Liver (tissue), 3 donors: ENCODE results near the gene THUMPD2.

Experiments used
- EGR1 ChIP-seq, 2 donors: IDR thresholded peaks; 2 replicates each; pipeline ENCODE4 v1.6.1; 2016 to 2018; ENCODE audit warnings: antibody characterized with exemption in 2 of 2, low read depth in 2 of 2
- FOXA1 ChIP-seq: IDR thresholded peaks from 2 replicates; pipeline ENCODE4 v1.6.1; 2016; ENCODE audit warnings: antibody characterized with exemption
- FOXA2 ChIP-seq: IDR thresholded peaks from 2 replicates; pipeline ENCODE4 v1.6.1; 2016; ENCODE audit warnings: antibody characterized with exemption
- GABPA ChIP-seq, 2 donors: IDR thresholded peaks in 1 of 2; conservative IDR thresholded peaks in 1 of 2; 2 replicates each; pipeline ENCODE4 v1.6.1; 2016; ENCODE audit warnings: antibody characterized with exemption in 2 of 2, mild to moderate bottlenecking in 1 of 2, moderate library complexity in 1 of 2
- JUND ChIP-seq, 2 donors: IDR thresholded peaks; 2 replicates each; pipeline ENCODE4 v1.6.1; 2016; ENCODE audit warnings: antibody characterized with exemption in 2 of 2
- RAD21 ChIP-seq, 2 donors: IDR thresholded peaks; 2 replicates each; pipeline ENCODE4 v1.6.1; 2016; ENCODE audit warnings: antibody characterized with exemption in 2 of 2, mild to moderate bottlenecking in 2 of 2
- TAF1 ChIP-seq: conservative IDR thresholded peaks from 2 replicates; pipeline ENCODE4 v1.6.1; 2016; ENCODE audit warnings: antibody characterized with exemption, mild to moderate bottlenecking
- YY1 ChIP-seq: IDR thresholded peaks from 2 replicates; pipeline ENCODE4 v1.6.1; 2016; ENCODE audit warnings: antibody characterized with exemption, mild to moderate bottlenecking
- TF ChIP-seq, protein P1 (sequence below): fragments of 150-350 bp; IDR thresholded peaks from 2 replicates; pipeline ENCODE4 v1.5.1; 2017; ENCODE audit warnings: improper control_type of control experiment, low read depth, low read length; ENCODE audit not compliant: missing input control
- TF ChIP-seq, protein P2 (sequence below): IDR thresholded peaks from 2 replicates; pipeline ENCODE4 v1.6.1; 2016; ENCODE audit warnings: antibody characterized with exemption
- TF ChIP-seq, protein P3 (sequence below): IDR thresholded peaks from 2 replicates; pipeline ENCODE4 v1.6.1; 2016; ENCODE audit warnings: antibody characterized with exemption, mild to moderate bottlenecking
- TF ChIP-seq, protein P4 (sequence below): IDR thresholded peaks from 2 replicates; pipeline ENCODE4 v1.6.1; 2016; ENCODE audit warnings: antibody characterized with exemption
- donor health status: healthy.
- donor health status: healthy.

DNA sequence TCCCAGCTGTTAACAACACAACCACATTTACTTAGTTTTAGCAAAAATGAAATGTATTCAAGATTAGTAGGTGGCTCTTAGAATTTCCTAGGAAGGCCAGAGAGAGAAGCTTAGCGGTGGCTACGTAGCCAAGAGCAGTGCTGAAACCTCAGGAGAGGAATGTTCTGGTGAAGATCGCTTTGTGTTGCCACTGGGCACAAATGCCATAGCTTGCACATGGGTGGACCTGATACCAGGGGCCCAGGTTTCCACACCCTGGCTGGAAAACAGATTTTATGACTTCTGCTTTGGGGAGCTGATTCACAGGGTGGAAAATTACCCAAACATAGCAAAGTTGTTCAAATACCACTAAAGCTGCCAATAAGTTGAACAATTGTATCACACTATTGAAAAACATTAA lies 43.4 kb downstream of the THUMPD2 start:
- no peak for TF ChIP-seq RAD21 (IDR thresholded peaks at IDR 0.05)
- TF ChIP-seq, protein P1, sequence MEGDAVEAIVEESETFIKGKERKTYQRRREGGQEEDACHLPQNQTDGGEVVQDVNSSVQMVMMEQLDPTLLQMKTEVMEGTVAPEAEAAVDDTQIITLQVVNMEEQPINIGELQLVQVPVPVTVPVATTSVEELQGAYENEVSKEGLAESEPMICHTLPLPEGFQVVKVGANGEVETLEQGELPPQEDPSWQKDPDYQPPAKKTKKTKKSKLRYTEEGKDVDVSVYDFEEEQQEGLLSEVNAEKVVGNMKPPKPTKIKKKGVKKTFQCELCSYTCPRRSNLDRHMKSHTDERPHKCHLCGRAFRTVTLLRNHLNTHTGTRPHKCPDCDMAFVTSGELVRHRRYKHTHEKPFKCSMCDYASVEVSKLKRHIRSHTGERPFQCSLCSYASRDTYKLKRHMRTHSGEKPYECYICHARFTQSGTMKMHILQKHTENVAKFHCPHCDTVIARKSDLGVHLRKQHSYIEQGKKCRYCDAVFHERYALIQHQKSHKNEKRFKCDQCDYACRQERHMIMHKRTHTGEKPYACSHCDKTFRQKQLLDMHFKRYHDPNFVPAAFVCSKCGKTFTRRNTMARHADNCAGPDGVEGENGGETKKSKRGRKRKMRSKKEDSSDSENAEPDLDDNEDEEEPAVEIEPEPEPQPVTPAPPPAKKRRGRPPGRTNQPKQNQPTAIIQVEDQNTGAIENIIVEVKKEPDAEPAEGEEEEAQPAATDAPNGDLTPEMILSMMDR, result no peak
- no peak for TF ChIP-seq YY1
- TF ChIP-seq GABPA (IDR thresholded peaks at IDR 0.05 in 1 of 2, conservative IDR thresholded peaks at IDR 0.05 in 1 of 2), result no peak
- no peak for TF ChIP-seq TAF1
- no peak for TF ChIP-seq EGR1 (IDR thresholded peaks at IDR 0.05; ENCODE audit: low read depth in 2 of 2)
- TF ChIP-seq, protein P2, sequence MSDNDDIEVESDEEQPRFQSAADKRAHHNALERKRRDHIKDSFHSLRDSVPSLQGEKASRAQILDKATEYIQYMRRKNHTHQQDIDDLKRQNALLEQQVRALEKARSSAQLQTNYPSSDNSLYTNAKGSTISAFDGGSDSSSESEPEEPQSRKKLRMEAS, result no peak
- TF ChIP-seq, protein P3, sequence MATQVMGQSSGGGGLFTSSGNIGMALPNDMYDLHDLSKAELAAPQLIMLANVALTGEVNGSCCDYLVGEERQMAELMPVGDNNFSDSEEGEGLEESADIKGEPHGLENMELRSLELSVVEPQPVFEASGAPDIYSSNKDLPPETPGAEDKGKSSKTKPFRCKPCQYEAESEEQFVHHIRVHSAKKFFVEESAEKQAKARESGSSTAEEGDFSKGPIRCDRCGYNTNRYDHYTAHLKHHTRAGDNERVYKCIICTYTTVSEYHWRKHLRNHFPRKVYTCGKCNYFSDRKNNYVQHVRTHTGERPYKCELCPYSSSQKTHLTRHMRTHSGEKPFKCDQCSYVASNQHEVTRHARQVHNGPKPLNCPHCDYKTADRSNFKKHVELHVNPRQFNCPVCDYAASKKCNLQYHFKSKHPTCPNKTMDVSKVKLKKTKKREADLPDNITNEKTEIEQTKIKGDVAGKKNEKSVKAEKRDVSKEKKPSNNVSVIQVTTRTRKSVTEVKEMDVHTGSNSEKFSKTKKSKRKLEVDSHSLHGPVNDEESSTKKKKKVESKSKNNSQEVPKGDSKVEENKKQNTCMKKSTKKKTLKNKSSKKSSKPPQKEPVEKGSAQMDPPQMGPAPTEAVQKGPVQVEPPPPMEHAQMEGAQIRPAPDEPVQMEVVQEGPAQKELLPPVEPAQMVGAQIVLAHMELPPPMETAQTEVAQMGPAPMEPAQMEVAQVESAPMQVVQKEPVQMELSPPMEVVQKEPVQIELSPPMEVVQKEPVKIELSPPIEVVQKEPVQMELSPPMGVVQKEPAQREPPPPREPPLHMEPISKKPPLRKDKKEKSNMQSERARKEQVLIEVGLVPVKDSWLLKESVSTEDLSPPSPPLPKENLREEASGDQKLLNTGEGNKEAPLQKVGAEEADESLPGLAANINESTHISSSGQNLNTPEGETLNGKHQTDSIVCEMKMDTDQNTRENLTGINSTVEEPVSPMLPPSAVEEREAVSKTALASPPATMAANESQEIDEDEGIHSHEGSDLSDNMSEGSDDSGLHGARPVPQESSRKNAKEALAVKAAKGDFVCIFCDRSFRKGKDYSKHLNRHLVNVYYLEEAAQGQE, result no peak
- TF ChIP-seq, protein P4, sequence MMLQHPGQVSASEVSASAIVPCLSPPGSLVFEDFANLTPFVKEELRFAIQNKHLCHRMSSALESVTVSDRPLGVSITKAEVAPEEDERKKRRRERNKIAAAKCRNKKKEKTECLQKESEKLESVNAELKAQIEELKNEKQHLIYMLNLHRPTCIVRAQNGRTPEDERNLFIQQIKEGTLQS, result no peak
- TF ChIP-seq FOXA1, result no peak
- no peak for TF ChIP-seq JUND (IDR thresholded peaks at IDR 0.05)
- no peak for TF ChIP-seq FOXA2
